LNCAP (cell line): ENCODE data around the gene GJC2.

Experiments used
- TF ChIP-seq, protein P1 (sequence below): fragments of 450-650 bp; IDR thresholded peaks from 2 replicates; pipeline ENCODE4 v1.5.1; 2017; ENCODE audit warnings: mild to moderate bottlenecking

The GJC2 gene

DNA sequence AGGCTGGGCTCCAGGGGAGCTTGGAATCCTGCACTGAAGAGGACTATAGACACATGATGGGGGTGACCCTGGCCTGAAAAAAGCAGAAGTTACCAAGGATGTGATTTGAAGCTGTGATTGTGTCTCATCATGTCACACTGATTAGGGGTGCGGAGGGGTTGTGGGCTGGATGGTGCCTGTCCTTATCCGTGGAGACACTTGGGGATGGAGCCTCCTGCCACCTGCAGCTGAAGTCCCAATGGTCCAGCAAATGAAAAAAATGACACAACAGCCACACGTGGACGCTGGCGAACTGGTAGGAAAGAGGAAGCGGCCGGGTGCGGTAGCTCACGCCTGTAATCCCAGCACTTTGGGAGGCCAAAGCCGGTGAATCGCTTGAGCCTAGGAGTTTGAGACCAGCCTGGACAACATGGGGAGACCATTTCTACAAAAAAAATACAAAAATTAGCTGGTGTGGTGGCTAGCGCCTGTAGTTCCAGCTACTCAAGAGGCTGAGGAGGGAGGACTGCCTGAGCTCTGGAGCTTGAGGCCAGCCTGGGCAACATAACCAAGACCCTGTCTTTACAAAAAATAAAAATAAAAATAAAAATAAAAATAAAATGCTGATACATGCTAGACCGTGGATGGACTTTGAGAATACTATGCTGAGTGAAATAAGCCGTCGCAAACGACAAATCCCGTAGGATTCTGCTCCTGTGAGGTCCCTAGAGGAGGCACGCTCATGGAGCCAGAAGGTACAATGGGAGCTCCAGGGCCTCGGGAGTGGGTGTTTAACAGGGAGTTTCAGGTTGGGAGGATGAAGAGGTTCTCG lies 15.0 kb downstream of the GJC2 start:
- TF ChIP-seq, protein P1, sequence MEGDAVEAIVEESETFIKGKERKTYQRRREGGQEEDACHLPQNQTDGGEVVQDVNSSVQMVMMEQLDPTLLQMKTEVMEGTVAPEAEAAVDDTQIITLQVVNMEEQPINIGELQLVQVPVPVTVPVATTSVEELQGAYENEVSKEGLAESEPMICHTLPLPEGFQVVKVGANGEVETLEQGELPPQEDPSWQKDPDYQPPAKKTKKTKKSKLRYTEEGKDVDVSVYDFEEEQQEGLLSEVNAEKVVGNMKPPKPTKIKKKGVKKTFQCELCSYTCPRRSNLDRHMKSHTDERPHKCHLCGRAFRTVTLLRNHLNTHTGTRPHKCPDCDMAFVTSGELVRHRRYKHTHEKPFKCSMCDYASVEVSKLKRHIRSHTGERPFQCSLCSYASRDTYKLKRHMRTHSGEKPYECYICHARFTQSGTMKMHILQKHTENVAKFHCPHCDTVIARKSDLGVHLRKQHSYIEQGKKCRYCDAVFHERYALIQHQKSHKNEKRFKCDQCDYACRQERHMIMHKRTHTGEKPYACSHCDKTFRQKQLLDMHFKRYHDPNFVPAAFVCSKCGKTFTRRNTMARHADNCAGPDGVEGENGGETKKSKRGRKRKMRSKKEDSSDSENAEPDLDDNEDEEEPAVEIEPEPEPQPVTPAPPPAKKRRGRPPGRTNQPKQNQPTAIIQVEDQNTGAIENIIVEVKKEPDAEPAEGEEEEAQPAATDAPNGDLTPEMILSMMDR = no peak

DNA sequence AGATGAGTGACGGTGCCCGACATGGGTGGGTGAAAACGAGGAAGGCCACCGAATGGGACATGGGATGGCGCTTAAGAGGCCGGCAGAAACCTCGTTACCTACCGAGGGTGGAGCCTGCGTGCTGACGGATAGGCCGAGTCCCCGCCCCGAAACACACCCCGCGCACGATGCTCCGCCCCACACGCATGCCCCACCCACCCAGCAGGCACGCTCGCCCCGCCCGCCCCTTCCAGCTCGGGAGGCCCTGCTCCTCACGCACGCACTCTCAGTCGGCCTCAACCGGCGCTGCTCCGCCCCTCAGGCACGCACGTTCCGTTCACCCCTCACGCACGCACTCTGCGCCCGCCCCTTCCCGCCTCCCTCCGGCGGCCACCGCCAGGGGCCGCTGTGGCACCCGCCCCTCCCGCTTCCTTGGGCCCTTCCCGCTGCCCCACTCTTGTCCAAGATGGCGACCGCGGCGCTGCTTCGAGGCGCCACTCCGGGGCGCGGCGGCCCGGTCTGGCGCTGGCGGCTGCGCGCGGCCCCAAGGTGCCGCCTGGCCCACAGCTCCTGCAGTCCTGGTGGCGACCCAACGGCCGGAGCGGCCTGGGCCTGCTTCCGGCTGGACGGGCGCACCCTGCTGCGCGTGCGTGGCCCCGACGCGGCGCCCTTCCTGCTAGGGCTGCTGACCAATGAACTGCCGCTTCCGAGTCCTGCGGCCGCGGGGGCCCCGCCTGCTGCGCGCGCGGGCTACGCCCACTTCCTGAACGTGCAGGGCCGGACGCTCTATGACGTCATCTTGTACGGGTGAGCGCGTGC lies 15.8 kb downstream of the GJC2 start, which contains the start of gene IBA57:
IBA57 (plus strand) TSS at position 433 of the 798 bp plus-strand sequence; CDS start at position 446, 13 bp downstream.
- TF ChIP-seq, protein P1 = peak; percentile 99

DNA sequence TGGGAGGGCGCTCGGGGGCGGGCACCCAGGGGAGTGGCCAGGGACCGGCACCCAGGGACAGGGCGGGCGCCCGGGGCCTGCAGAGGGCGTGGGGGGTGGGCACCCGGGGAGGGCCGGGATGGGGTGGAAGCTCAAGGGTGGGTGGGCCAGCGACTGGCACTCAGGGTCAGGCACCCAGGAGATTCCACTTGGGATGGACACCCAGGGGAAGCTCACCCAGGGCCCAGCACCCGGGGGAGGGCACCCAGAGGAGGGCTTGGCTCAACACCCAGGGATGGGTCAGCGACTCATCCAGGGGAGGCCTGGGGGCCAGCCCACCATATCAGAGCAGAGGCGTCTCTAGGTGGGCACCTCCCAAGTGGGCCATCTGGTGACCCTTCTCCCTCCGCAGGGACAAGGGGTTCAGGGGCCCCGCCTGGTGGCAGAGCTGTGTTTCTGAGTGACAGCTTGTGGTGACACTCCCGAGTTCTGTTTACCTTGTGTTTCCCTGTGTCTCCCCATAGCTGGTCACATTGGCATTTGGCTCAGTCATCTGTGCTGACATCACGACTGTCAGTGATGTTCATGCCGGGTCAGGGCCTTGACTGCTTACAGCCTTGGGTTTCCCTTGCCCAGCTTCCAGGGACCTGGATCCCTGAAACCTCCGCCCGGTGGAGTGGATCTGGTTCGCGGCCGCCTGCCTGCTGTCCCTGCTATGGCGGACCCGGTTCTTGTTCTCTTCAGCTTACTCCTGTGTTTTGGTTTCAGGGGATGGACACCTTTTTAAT lies 16.6 kb downstream of the GJC2 start:
- TF ChIP-seq, protein P1 = peak; percentile 39

DNA sequence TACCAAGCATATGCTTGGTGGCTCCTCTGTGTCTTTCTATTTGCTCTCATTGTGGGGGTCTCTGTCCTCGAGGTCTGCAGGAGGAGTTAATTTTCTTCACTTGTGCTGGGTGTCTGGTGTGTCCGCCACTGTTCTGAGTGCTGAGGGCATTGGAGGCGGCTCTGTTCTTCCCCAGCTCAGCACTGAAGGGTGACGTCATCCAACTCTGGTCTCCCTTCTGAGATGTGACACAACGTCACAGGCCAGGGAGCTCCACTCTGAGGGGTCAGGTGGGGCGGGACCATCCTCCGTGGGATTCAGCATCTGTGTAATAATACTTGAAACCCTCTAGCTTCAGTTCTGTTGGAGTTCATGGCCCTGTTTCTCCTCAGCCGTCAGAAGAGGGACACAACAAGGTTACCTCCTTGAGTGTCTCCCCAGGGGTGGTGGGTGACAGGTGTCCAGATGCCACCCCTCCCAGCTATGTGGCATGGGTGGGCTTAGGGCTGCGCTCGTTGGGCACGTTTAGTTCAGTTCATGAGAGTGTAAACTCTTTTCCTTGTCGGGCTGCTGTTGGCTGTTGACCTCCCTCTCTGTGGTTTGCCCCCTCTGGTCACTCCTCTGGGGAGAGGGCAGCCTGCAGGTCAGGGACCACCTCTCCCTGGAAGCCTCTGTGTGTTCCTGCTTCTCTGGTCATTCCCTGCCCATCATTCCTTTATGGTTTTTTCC lies 19.0 kb downstream of the GJC2 start:
- TF ChIP-seq, protein P1 = no peak

DNA sequence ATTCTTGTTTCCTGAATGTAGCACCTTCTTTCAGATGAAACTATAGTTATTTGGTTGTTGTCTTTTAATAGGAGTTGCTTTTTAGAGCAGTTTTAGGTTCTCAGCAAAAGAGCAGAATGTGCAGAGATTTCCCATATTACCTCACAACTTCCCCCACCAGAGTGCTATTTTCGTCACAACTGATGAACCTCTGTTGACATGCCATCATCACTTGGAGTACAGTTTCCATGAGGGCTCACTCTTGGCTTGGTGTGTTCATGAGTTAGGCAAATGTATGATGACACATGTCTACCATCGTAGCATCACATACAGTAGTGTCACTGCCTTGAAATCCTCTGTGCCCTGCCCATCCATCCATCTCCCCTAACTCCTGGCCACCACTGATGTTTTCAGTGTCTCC lies 19.6 kb downstream of the GJC2 start:
- TF ChIP-seq, protein P1 = no peak

DNA sequence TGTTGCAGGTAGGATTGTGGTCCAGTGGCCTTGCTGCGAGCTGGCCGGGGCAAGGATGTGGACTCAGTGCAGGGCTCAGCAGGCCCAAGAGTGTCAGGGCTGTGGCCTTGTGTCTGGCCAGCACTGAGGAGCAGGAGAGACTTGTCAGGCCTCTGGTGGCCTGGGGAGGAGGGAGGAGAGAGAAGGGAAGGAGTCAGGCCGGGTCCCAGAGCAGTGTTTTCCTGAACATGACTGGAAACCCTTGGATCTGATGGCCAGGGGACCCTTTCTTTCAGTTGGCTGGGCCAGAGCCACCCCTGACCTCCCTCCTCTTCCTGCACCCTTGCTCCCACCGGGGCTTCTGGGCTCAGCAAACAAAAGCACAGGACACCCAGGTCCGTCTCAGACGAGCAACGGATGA lies 20.9 kb downstream of the GJC2 start:
- TF ChIP-seq, protein P1 = no peak
